Subcutaneous abdominal adipose tissue (tissue), 5 donors: ENCODE measurements around the gene FMNL3.
A peak's percentile ranks its signal among the peaks of the same experiment; 100 is the strongest.

Experiments used
- H3K27ac ChIP-seq: one replicate; pipeline ENCODE4 v1.7.0; 2013; ENCODE audit warnings: low read depth, mild to moderate bottlenecking, inconsistent platforms, low read length, moderate library complexity
- H3K27me3 ChIP-seq, 5 donors: one replicate each; pipeline ENCODE4 v1.7.0; 2013; ENCODE audit warnings: low read length in 5 of 5, inconsistent platforms in 1 of 5; ENCODE audit not compliant: control insufficient read depth in 5 of 5, insufficient read depth in 4 of 5
- H3K36me3 ChIP-seq, 5 donors: one replicate each; pipeline ENCODE4 v1.7.0; 2013; ENCODE audit warnings: low read length in 5 of 5; ENCODE audit not compliant: control insufficient read depth in 5 of 5, insufficient read depth in 5 of 5
- H3K4me1 ChIP-seq, 5 donors: one replicate each; pipeline ENCODE4 v1.7.0; 2013; ENCODE audit warnings: low read length in 5 of 5, mild to moderate bottlenecking in 3 of 5, moderate library complexity in 1 of 5; ENCODE audit not compliant: control insufficient read depth in 5 of 5, insufficient read depth in 5 of 5
- H3K4me3 ChIP-seq, 5 donors: one replicate each; pipeline ENCODE4 v1.7.0; 2013; ENCODE audit warnings: low read length in 5 of 5, low read depth in 1 of 5
- H3K9ac ChIP-seq, 5 donors: one replicate each; pipeline ENCODE4 v1.7.0; 2013; ENCODE audit warnings: low read length in 5 of 5, mild to moderate bottlenecking in 4 of 5, moderate library complexity in 3 of 5
- H3K9me3 ChIP-seq, 5 donors: one replicate each; pipeline ENCODE4 v1.7.0; 2013; ENCODE audit warnings: low read length in 5 of 5; ENCODE audit not compliant: control insufficient read depth in 5 of 5
- donor health status: healthy.
- donor health status: healthy.
- donor health status: healthy.
- donor health status: healthy.
- donor health status: healthy.

The FMNL3 gene

GRCh38 chr12:49646871-49647654 is 60.1 kb downstream of the FMNL3 start:
- Histone ChIP-seq H3K27ac (peak overlapping the region; percentile 65), H3K27me3 (no peaks in the 10 kb centered on the region), H3K4me3 (no peak overlapping the region), H3K36me3 (peaks cover 0 to 96% (median 85%) of the 10 kb centered on the region in 5 donors), H3K9ac (peak overlapping the region in 1 of 5 donors; percentile 25), H3K4me1 (peaks cover 0 to 58% (median 21%) of the 10 kb centered on the region in 5 donors), H3K9me3 (no peaks in the 10 kb centered on the region)

- no peak overlapping the region for H3K4me3 ChIP-seq
- H3K4me1 ChIP-seq = peaks cover 0 to 58% (median 21%) of the 10 kb centered on the region in 5 donors
- H3K27ac ChIP-seq = peak overlapping the region; percentile 65
- no peaks in the 10 kb centered on the region for H3K9me3 ChIP-seq
- H3K9ac ChIP-seq = peak overlapping the region in 1 of 5 donors; percentile 28
- H3K36me3 ChIP-seq = peaks cover 0 to 95% (median 85%) of the 10 kb centered on the region in 5 donors
- no peaks in the 10 kb centered on the region for H3K27me3 ChIP-seq
Observed at GRCh38 chr12:49646331-49646830, 60.8 kb downstream of the FMNL3 start.

GRCh38 chr12:49645146-49646039 is 61.8 kb downstream of the FMNL3 start:
- no peaks in the 10 kb centered on the region for H3K27me3 ChIP-seq
- H3K4me3 ChIP-seq = no peak overlapping the region
- no peaks in the 10 kb centered on the region for H3K9me3 ChIP-seq
- H3K36me3 ChIP-seq = peaks cover 0 to 85% (median 79%) of the 10 kb centered on the region in 5 donors
- H3K4me1 ChIP-seq = peaks cover 0 to 58% (median 21%) of the 10 kb centered on the region in 5 donors
- H3K9ac ChIP-seq = no peak overlapping the region
- no peak overlapping the region for H3K27ac ChIP-seq

GRCh38 chr12:49644620-49644994 is 62.6 kb downstream of the FMNL3 start:
- Histone ChIP-seq H3K27ac (no peak overlapping the region), H3K9me3 (no peaks in the 10 kb centered on the region), H3K4me1 (peaks cover 0 to 54% (median 21%) of the 10 kb centered on the region in 5 donors), H3K9ac (no peak overlapping the region), H3K4me3 (no peak overlapping the region), H3K36me3 (peaks cover 0 to 80% (median 71%) of the 10 kb centered on the region in 5 donors), H3K27me3 (no peaks in the 10 kb centered on the region)

DNA sequence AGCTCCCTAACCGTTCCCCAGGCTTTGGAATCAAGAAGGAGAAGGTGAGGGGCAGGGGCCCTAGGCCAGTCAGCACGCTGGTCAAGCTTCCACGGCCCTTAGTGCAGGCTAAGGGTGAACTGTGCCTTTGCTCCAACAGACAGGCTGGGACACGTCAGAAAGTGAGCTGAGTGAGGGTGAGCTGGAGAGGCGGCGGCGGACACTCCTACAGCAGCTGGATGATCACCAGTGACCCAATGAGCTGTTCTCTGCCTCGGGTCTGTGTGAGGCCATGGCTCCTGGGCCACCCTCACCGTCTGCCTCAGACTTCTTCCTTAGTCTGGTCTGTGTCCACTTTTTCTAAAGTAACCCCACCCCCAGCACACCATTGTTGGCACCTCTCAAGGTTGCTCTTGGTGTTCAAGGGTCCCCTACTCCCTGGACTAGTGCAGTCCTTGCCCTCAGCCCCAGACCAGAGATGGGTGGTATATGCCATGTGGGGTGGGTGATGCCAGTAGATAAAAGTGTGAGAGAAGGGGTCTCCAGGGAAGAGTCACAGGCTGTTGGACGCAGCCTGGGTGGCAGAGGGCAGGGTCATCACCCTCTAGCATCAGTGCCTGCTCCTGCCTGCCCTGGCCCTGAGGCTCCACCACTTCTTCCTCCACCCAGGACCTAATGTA is 63.1 kb downstream of the FMNL3 start:
- Histone ChIP-seq H3K27ac (no peak overlapping the region), H3K36me3 (peaks cover 0 to 75% (median 68%) of the 10 kb centered on the region in 5 donors), H3K9ac (no peak overlapping the region)

GRCh38 chr12:49643135-49643534 is 64.1 kb downstream of the FMNL3 start:
- H3K36me3 ChIP-seq = peaks cover 0 to 69% (median 61%) of the 10 kb centered on the region in 5 donors
- no peak overlapping the region for H3K27ac ChIP-seq
- H3K4me3 ChIP-seq = no peak overlapping the region
- H3K9me3 ChIP-seq = no peaks in the 10 kb centered on the region
- no peaks in the 10 kb centered on the region for H3K27me3 ChIP-seq
- H3K4me1 ChIP-seq = peaks cover 0 to 39% (median 13%) of the 10 kb centered on the region in 5 donors
- H3K9ac ChIP-seq = no peak overlapping the region

More for the DNA sequence above, 63.1 kb downstream of the FMNL3 start:
- Histone ChIP-seq H3K4me3 (no peak overlapping the region), H3K27me3 (no peaks in the 10 kb centered on the region), H3K4me1 (peaks cover 0 to 49% (median 21%) of the 10 kb centered on the region in 5 donors), H3K9me3 (no peaks in the 10 kb centered on the region)

GRCh38 chr12:49642370-49642802 is 64.8 kb downstream of the FMNL3 start:
- Histone ChIP-seq H3K36me3 (peaks cover 0 to 67% (median 59%) of the 10 kb centered on the region in 5 donors), H3K9ac (no peak overlapping the region), H3K4me3 (no peak overlapping the region), H3K27ac (no peak overlapping the region), H3K9me3 (no peaks in the 10 kb centered on the region), H3K27me3 (no peaks in the 10 kb centered on the region), H3K4me1 (peaks cover 0 to 32% (median 6%) of the 10 kb centered on the region in 5 donors)

- Histone ChIP-seq H3K27me3 (no peaks in the 10 kb centered on the region), H3K9me3 (no peaks in the 10 kb centered on the region), H3K36me3 (peaks cover 0 to 62% (median 56%) of the 10 kb centered on the region in 5 donors), H3K27ac (no peak overlapping the region), H3K4me3 (no peak overlapping the region), H3K9ac (no peak overlapping the region), H3K4me1 (peaks cover 1 to 32% (median 11%) of the 10 kb centered on the region in 5 donors)
Observed at GRCh38 chr12:49641748-49642369, 65.3 kb downstream of the FMNL3 start.
